DOHH2 (cell line): ENCODE results near the gene KIAA0513.

Source experiments
- EZH2phosphoT487 ChIP-seq: fragments of 200-600 bp; sonication (generic); IDR thresholded peaks from 2 replicates; pipeline ENCODE4 v1.6.1; 2017; ENCODE audit warnings: borderline replicate concordance, mild to moderate bottlenecking, antibody characterized with exemption, low read length, moderate library complexity, mixed read lengths
- TF ChIP-seq, protein P1 (sequence below): fragments of 200-600 bp; sonication (generic); IDR thresholded peaks from one replicate; pipeline ENCODE4 v1.5.1; 2014; ENCODE audit warnings: antibody characterized with exemption, mild to moderate bottlenecking, low read depth, low read length; ENCODE audit not compliant: poor library complexity, severe bottlenecking

DNA sequence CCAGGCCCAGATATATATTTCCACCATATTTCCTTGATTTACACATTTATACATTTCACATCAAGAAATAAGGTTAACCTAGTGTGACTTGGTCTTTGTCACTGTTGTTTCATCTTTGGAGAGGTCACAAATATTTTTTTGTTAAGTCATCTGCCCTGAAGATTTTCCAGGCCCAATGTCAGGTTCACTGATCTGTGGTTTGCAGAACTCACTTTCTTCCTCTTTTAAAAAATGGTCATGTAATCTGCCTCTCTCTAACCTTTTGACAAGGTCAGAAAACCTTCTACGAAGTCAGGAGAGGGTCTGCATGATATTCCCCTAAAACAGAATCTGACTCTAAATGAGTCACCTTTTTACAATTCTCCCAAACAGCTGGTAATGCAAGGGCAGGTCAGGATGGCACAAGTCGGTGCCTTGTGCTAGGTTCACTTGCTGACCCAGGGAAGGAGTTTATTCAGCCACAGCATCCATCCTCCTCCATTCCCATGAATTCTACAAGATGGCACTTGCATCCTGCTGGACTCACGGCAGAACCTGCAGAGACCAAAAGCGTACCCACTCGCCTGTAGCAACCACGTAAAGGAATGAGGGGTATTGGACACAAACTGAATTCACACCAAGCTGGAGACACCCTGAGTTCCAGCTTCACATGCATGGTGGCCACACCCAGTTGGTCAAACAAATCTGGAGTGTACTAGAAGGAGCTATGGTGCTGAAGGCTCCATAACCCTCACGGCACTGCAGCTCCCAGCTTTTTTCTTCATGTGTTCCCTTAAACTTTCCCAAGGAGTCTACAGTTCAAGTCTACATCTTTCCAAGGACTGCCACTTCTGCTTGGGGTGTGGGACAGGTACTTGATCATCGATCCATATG lies 1.6 kb upstream of the KIAA0513 start:
- TF ChIP-seq, protein P1, sequence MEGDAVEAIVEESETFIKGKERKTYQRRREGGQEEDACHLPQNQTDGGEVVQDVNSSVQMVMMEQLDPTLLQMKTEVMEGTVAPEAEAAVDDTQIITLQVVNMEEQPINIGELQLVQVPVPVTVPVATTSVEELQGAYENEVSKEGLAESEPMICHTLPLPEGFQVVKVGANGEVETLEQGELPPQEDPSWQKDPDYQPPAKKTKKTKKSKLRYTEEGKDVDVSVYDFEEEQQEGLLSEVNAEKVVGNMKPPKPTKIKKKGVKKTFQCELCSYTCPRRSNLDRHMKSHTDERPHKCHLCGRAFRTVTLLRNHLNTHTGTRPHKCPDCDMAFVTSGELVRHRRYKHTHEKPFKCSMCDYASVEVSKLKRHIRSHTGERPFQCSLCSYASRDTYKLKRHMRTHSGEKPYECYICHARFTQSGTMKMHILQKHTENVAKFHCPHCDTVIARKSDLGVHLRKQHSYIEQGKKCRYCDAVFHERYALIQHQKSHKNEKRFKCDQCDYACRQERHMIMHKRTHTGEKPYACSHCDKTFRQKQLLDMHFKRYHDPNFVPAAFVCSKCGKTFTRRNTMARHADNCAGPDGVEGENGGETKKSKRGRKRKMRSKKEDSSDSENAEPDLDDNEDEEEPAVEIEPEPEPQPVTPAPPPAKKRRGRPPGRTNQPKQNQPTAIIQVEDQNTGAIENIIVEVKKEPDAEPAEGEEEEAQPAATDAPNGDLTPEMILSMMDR = no peak
- TF ChIP-seq EZH2phosphoT487 = no peak
